Stomach (tissue), 9 donors: ENCODE data around the gene TOMM40L. TPM values are rescaled to one million over a fixed set of nuclear protein-coding genes. Genes with fewer than 3 reads are reported as not detected.
A peak's percentile ranks its signal among the peaks of the same experiment; 100 is the strongest.
"Not testable (repeated sequence)": the region's sequence is repeated elsewhere in the genome, so short reads cannot be mapped to it uniquely, and the experiment has no call there.

Experiments
- DNase-seq, 2 donors: peaks; one replicate each; pipeline versions ENCODE4 v3.0.0 to v3.0.0-alpha.2; 2013 to 2019
- H3K27ac ChIP-seq, 5 donors: fragments of 200-600 bp in 4 of 5; sonication (generic) in 4 of 5; one replicate each; pipeline ENCODE4 v1.5.1; 2013 to 2019; ENCODE audit warnings: mild to moderate bottlenecking in 1 of 5, moderate library complexity in 1 of 5
- H3K27me3 ChIP-seq, 3 donors: fragments of 200-600 bp; sonication (generic); one replicate each; pipeline ENCODE4 v1.5.1; 2017 to 2019; ENCODE audit warnings: mixed run types in 1 of 3
- H3K36me3 ChIP-seq, 4 donors: fragments of 200-600 bp; sonication (generic); 1 replicate in 3 of 4; 2 replicates in 1 of 4; pipeline ENCODE4 v1.5.1; 2016 to 2019
- H3K4me1 ChIP-seq, 4 donors: fragments of 200-600 bp; sonication (generic); one replicate each; pipeline ENCODE4 v1.5.1; 2016 to 2019
- H3K4me3 ChIP-seq, 4 donors: fragments of 200-600 bp; sonication (generic) in 3 of 4; one replicate each; pipeline ENCODE4 v1.5.1; 2016 to 2019; ENCODE audit warnings: mild to moderate bottlenecking in 1 of 4
- H3K9me3 ChIP-seq, 4 donors: fragments of 200-600 bp; sonication (generic); one replicate each; pipeline ENCODE4 v1.5.1; 2016 to 2019
- EP300 ChIP-seq: sonication (generic); formaldehyde crosslinking; IDR thresholded peaks from one replicate; pipeline ENCODE4 v1.6.1; 2017; ENCODE audit warnings: antibody characterized with exemption
- POLR2A ChIP-seq, 4 donors: fragments of 450-650 bp; IDR thresholded peaks; one replicate each; pipeline ENCODE4 v1.6.1; 2016; ENCODE audit warnings: antibody characterized with exemption in 4 of 4, control low read depth in 2 of 4, mild to moderate bottlenecking in 1 of 4, moderate library complexity in 1 of 4
- POLR2AphosphoS5 ChIP-seq, 3 donors: sonication (generic); formaldehyde crosslinking; IDR thresholded peaks; one replicate each; pipeline ENCODE4 v1.6.1; 2016; ENCODE audit warnings: antibody characterized with exemption in 3 of 3
- WGBS, 5 donors: extraction: QIAGEN DNeasy Blood & Tissue Kit in 3 of 5; methylation state at CpG; one replicate each; pipeline versions ENCODE4 v1.1.5 to v1.1.7; 2013 to 2018; 5-methylcytosine and 5-hydroxymethylcytosine counted together
- intact Hi-C: fragments of 100-400 bp; cut with DNase I; formaldehyde crosslinking; loops from one replicate; pipeline ENCODE4 v1.15.1; 2023; ENCODE audit warnings: low total_unique reads
- polyA plus RNA-seq, 3 donors: library from polyadenylated mRNA; stranded (reverse); fragments of 200-250 nt; gene quantifications; one replicate each; pipeline ENCODE4 v1.2.3, GENCODE V29; 2013
- total RNA-seq, 5 donors: library from RNA; depleted of rRNA; stranded (reverse); fragments of >200 nt; gene quantifications; one replicate each; pipeline versions ENCODE4 v1.1.0 to v1.2.3, GENCODE V29; 2014 to 2016
- TF ChIP-seq, protein P1 (sequence below), 7 experiments: fragments of 450-650 bp in 4 of 7; fragments of 200-600 bp in 3 of 7; sonication (generic) in 3 of 7; IDR thresholded peaks; one replicate each; pipeline ENCODE4 v1.5.1; 2016 to 2019; ENCODE audit warnings: antibody characterized with exemption in 7 of 7, control low read depth in 2 of 7, mild to moderate bottlenecking in 1 of 7
- donor health status: healthy with polysubstance abuse.
- donor health status: Bipolar disorder and iron deficiency.
- donor health status: healthy.

Gene TOMM40L
- total and polyA plus RNA-seq, 8 donors, result 0.58 to 9.9 (median 7.0) TPM

DNA sequence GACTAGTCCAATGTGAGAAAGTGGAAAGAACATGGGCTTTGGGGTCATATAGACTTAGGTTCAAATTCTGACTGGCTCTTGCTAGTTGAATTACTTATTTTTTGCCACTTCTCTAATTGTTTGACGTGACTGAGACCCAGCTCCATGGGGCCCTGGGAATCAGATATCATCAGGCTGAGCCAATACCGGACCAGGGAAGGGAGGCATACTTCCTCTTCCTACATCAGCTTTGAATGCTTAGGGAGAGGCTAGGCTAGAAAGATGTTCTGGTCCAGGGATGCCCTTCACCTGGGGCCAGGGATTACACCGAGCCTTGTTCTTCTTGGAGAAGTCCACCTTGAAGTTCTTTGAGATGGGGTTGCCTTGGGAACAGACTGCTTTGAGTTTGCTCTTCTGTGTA, 15.8 kb downstream of the TOMM40L start:
- no peak overlapping the region for H3K27ac ChIP-seq
- no peaks in the 10 kb centered on the region for H3K36me3 ChIP-seq
- DNase-seq, result no peak
- H3K4me1 ChIP-seq, result peaks cover 0 to 6% (median 0%) of the 10 kb centered on the region in 4 donors
- WGBS, 5 donors, result 75 to 85% (median 80%) methylated on average over 3 of the region's 3 CpGs
- no peak for TF ChIP-seq POLR2AphosphoS5 (IDR thresholded peaks at IDR 0.05)
- no peak for TF ChIP-seq EP300
- TF ChIP-seq, protein P1, sequence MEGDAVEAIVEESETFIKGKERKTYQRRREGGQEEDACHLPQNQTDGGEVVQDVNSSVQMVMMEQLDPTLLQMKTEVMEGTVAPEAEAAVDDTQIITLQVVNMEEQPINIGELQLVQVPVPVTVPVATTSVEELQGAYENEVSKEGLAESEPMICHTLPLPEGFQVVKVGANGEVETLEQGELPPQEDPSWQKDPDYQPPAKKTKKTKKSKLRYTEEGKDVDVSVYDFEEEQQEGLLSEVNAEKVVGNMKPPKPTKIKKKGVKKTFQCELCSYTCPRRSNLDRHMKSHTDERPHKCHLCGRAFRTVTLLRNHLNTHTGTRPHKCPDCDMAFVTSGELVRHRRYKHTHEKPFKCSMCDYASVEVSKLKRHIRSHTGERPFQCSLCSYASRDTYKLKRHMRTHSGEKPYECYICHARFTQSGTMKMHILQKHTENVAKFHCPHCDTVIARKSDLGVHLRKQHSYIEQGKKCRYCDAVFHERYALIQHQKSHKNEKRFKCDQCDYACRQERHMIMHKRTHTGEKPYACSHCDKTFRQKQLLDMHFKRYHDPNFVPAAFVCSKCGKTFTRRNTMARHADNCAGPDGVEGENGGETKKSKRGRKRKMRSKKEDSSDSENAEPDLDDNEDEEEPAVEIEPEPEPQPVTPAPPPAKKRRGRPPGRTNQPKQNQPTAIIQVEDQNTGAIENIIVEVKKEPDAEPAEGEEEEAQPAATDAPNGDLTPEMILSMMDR (IDR thresholded peaks at IDR 0.05), result no peak
- no peak for TF ChIP-seq POLR2A (IDR thresholded peaks at IDR 0.05)
- H3K27me3 ChIP-seq, result peaks cover 0 to 6% (median 0%) of the 10 kb centered on the region in 3 donors
- H3K4me3 ChIP-seq, result no peak overlapping the region
- H3K9me3 ChIP-seq, result no peaks in the 10 kb centered on the region
- intact Hi-C loops, result no loop called here

DNA sequence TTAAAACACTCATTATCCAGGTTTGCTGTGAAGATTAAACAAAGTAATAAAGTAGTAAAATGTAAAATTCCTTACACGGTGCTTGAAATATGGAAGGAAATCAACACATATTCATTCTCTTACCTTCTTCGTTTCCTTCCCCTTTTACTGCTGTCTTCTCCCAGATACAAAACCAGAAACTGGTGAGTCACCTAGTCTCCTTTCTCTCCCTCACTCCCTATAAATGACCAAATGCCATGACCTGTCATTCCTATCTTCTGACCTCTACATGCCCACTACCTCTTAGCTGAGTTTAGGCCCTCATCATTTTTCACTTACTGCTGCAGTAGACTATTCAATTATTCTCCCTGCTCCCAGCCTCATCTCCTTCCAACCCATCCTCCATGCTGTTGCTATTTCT, 16.5 kb downstream of the TOMM40L start:
- Histone ChIP-seq H3K27me3 (peaks cover 0 to 5% (median 0%) of the 10 kb centered on the region in 3 donors), H3K27ac (no peak overlapping the region), H3K4me3 (no peak overlapping the region), H3K4me1 (peaks cover 0 to 6% (median 0%) of the 10 kb centered on the region in 4 donors), H3K36me3 (no peaks in the 10 kb centered on the region), H3K9me3 (no peaks in the 10 kb centered on the region)
- 77 to 82% (median 78%) methylated on average over 2 of the region's 2 CpGs for WGBS, 5 donors
- no peak for DNase-seq
- intact Hi-C loops, result no loop called here
- TF ChIP-seq, protein P1 (IDR thresholded peaks at IDR 0.05), result no peak
- no peak for TF ChIP-seq EP300
- no peak for TF ChIP-seq POLR2A (IDR thresholded peaks at IDR 0.05)

DNA sequence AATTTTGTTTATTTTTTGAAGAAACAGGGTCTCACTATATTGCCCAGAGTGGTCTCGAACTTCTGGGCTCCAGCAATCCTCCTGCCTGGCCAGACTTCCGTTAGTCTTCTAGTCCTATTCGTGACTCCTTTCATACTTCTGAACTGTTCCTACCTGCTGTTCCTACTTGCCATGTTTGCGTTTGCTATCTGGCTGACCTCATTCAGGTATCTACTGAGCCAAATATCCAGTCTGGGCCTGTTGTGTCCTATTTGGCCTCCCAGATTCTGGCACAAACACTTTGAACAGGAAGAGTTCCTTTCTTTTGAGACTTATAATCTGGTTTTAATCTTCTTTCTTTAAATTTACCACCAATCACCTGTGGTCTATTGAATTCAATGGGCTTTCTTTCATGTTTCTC, 19.0 kb downstream of the TOMM40L start:
- Histone ChIP-seq H3K36me3 (no peaks in the 10 kb centered on the region), H3K27ac (peak overlapping the region in 3 of 5 donors; percentile 4 to 31 (median 7)), H3K9me3 (no peaks in the 10 kb centered on the region), H3K4me3 (no peak overlapping the region), H3K4me1 (peaks cover 0 to 6% (median 0%) of the 10 kb centered on the region in 4 donors), H3K27me3 (no peaks in the 10 kb centered on the region)
- TF ChIP-seq EP300 (no peak), POLR2AphosphoS5 (IDR thresholded peaks at IDR 0.05) (peak in 1 of 3 donors; percentile 70)
- DNase-seq, result peak; percentile 58 to 81
- 29 to 61% (median 42%) methylated on average over 4 of the region's 4 CpGs for WGBS, 5 donors
- intact Hi-C loops, result no loop called here

DNA sequence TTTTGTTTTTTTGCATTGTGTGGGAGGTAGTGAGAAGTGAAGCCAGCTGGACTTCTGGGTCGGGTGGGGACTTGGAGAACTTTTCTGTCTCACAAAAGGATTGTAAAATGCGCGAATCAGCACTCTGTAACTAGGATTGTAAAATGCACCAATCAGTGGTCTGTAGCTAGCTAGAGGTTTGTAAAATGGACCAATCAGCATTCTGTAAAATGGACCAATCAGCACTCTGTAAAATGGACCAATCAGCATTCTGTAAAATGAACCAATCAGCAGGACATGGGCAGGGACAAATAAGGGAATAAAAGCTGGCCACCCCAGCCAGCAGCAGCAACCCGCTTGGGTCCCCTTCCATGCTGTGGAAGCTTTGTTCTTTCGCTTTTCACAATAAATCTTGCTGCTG, 24.2 kb downstream of the TOMM40L start:
- H3K9me3 ChIP-seq, H3K4me1 ChIP-seq, H3K4me3 ChIP-seq, H3K27ac ChIP-seq, intact Hi-C loops, H3K36me3 ChIP-seq, DNase-seq, H3K27me3 ChIP-seq: not testable (repeated sequence)
- 75 to 88% (median 84%) methylated on average over 5 of the region's 5 CpGs for WGBS, 5 donors

DNA sequence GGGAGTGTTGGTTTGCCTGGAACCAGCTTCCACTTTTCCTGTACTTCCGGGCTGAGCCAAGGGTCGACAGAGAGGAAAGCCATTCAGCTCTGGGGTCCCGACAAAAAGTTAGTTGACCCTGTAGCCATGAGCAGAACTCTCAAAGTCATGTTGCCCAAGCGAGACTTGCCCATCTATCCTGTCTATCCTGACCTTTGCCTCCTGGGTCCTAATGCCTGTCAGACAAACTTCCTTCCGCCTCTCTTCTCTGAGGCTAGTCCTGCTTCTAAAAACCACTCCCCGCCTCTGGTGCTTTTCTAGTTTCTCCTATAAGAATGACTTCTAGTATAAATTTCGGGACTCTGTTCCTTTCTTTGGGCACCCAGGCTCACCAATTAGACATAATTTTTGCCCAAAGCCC, 25.0 kb downstream of the TOMM40L start:
- Histone ChIP-seq H3K36me3 (no peaks in the 10 kb centered on the region), H3K9me3 (no peaks in the 10 kb centered on the region), H3K27ac (no peak overlapping the region), H3K4me1 (no peaks in the 10 kb centered on the region), H3K27me3 (peaks cover 0 to 8% (median 0%) of the 10 kb centered on the region in 3 donors), H3K4me3 (no peak overlapping the region)
- no peak for DNase-seq
- TF ChIP-seq POLR2AphosphoS5 (IDR thresholded peaks at IDR 0.05) (no peak), EP300 (no peak), POLR2A (IDR thresholded peaks at IDR 0.05) (no peak)
- TF ChIP-seq, protein P1 (IDR thresholded peaks at IDR 0.05), result no peak
- intact Hi-C loops, result no loop called here
- 66 to 90% (median 76%) methylated on average over 7 of the region's 7 CpGs for WGBS, 5 donors
